ENCODE measurements around the gene AOAH. TPM values are rescaled to one million over a fixed set of nuclear protein-coding genes. Genes with fewer than 3 reads are reported as not detected.

AOAH gene
- total and polyA plus RNA-seq, 2 of the 13 experiments (the other 11 are each of a cell fraction or from before 2014, with no cell fraction given), result not detected

GRCh38 chr7:36513393-36513792 is 210.9 kb downstream of the AOAH start (continued):
- TF ChIP-seq ZBTB49 (CRISPR knock-in tag; IDR thresholded peaks at IDR 0.05; ENCODE audit: borderline replicate concordance) (no peak), HNRNPL (IDR thresholded peaks at IDR 0.05; ENCODE audit: low read depth, low read length) (no peak), PBX3 (CRISPR knock-in tag; IDR thresholded peaks at IDR 0.05; ENCODE audit: borderline replicate concordance) (no peak), MYPOP (CRISPR knock-in tag; IDR thresholded peaks at IDR 0.05) (no peak)

GRCh38 chr7:36512616-36513015 is 211.7 kb downstream of the AOAH start:
- no peak for FAIRE-seq
- ATAC-seq, result no peak
- CTCF ChIA-PET (ENCODE audit: low intra/inter-chr PET ratio, low total read pairs), result no interaction called here
- Histone ChIP-seq H3K4me3 (replicated peaks in 1 of 3; ENCODE audit: insufficient read depth in 1 of 3, low read depth in 2 of 3, low read length in 3 of 3) (no peak overlapping the region), H3K79me2 (ENCODE audit: insufficient read depth, low read length) (no peaks in the 10 kb centered on the region), H2AFZ (ENCODE audit: low read length) (no peak overlapping the region), H3K27me3 (ENCODE audit: control insufficient read depth in 1 of 2, insufficient read depth in 2 of 2, low read length in 2 of 2) (no peaks in the 10 kb centered on the region; a peak in 1 of 5 replicates), H4K20me1 (ENCODE audit: insufficient read depth, low read length) (no peaks in the 10 kb centered on the region), H3K9ac (ENCODE audit: insufficient read depth, low read depth, low read length) (no peak overlapping the region), H3K9me3 (ENCODE audit: low read length) (no peaks in the 10 kb centered on the region), H3K27ac (ENCODE audit: extremely low read length, insufficient read depth, low read length) (no peak overlapping the region), H3K36me3 (replicated peaks in 1 of 2; ENCODE audit: control insufficient read depth in 1 of 2, insufficient read depth in 2 of 2, low read length in 2 of 2) (no peaks in the 10 kb centered on the region), H3K4me2 (ENCODE audit: low read depth, low read length) (no peak overlapping the region), H3K4me1 (ENCODE audit: insufficient read depth, low read length) (no peaks in the 10 kb centered on the region)
- no peak for DNase-seq (ENCODE audit: low spot score)
- in situ Hi-C loops (cut with HindIII; ENCODE audit: extremely low pct_ligation_motif_present, low pct_unique_long_range_greater_than_20kb) (no loop called here), intact Hi-C loops (cut with micrococcal nuclease; ENCODE audit: unreplicated experiment) (no loop called here)
- BruUV-seq (replicated peaks), result no TSS peak
- TF ChIP-seq ZNF232 (CRISPR knock-in tag; IDR thresholded peaks at IDR 0.05; ENCODE audit: borderline replicate concordance) (no peak), RNF219 (CRISPR knock-in tag; IDR thresholded peaks at IDR 0.05) (no peak), HBP1 (CRISPR knock-in tag; IDR thresholded peaks at IDR 0.05; ENCODE audit: low read depth) (no peak), ZNF691 (CRISPR knock-in tag; IDR thresholded peaks at IDR 0.05; ENCODE audit: borderline replicate concordance, low read depth) (no peak)
- WGBS (ENCODE audit: low lambda C conversion rate), result 26% methylated on average over 4 of the region's 4 CpGs
- POLR2A ChIA-PET, result no interaction called here

Data from HepG2 (cell line).